GM12892 (cell line): Measurements from ENCODE around the gene FGF6.

ENCODE experiments used
- DNase-seq: peaks from one replicate; pipeline ENCODE4 v3.0.0; 2011; ENCODE audit not compliant: insufficient read length
- FAIRE-seq: peaks from 2 replicates; lab custom pipeline; 2011; peaks lifted over from hg19 to GRCh38; lab: Jason Lieb, UNC
- POLR2A ChIP-seq: IDR thresholded peaks from 2 replicates; pipeline ENCODE4 v1.6.1; 2011; ENCODE audit warnings: low read depth, low read length, control low read depth
- POLR2AphosphoS5 ChIP-seq: IDR thresholded peaks from 2 replicates; pipeline ENCODE4 v1.6.1; 2011; ENCODE audit warnings: low read depth, low read length, control low read depth
- TAF1 ChIP-seq: IDR thresholded peaks from 2 replicates; pipeline ENCODE4 v1.6.1; 2011; ENCODE audit warnings: low read depth, mild to moderate bottlenecking, control low read depth, low read length, borderline replicate concordance

FGF6 gene

GRCh38 chr12:4446335-4446734 lies 720 bp upstream of the FGF6 start:
- TF ChIP-seq TAF1 (no peak), POLR2AphosphoS5 (no peak), POLR2A (no peak)
- FAIRE-seq (no peak), DNase-seq (no peak)

- no peak for FAIRE-seq
- no peak for DNase-seq
- no peak for TF ChIP-seq POLR2AphosphoS5
- no peak for TF ChIP-seq POLR2A
- TF ChIP-seq TAF1 = no peak
Observed at GRCh38 chr12:4444031-4444430, 1.6 kb downstream of the FGF6 start.

GRCh38 chr12:4443616-4444015 lies 2.0 kb downstream of the FGF6 start:
- TF ChIP-seq TAF1 = no peak
- no peak for TF ChIP-seq POLR2A
- no peak for TF ChIP-seq POLR2AphosphoS5
- DNase-seq = no peak
- FAIRE-seq = no peak

- no peak for DNase-seq
- no peak for FAIRE-seq
- TF ChIP-seq POLR2A (no peak), TAF1 (no peak), POLR2AphosphoS5 (no peak)
Observed at GRCh38 chr12:4441355-4442335, 4.0 kb downstream of the FGF6 start.

GRCh38 chr12:4440187-4440941 lies 5.3 kb downstream of the FGF6 start:
- no peak for FAIRE-seq
- TF ChIP-seq TAF1 = no peak
- no peak for TF ChIP-seq POLR2AphosphoS5
- no peak for DNase-seq

GRCh38 chr12:4439736-4440135 lies 5.9 kb downstream of the FGF6 start:
- no peak for TF ChIP-seq POLR2AphosphoS5
- TF ChIP-seq POLR2A = no peak
- no peak for TF ChIP-seq TAF1
- no peak for FAIRE-seq
- no peak for DNase-seq

GRCh38 chr12:4438834-4439596 lies 6.6 kb downstream of the FGF6 start:
- TF ChIP-seq TAF1 = no peak
- no peak for TF ChIP-seq POLR2A
- no peak for TF ChIP-seq POLR2AphosphoS5
- FAIRE-seq (no peak), DNase-seq (no peak)

- no peak for TF ChIP-seq POLR2A
- no peak for FAIRE-seq
- DNase-seq = no peak
Observed at GRCh38 chr12:4435537-4435936, 10.1 kb downstream of the FGF6 start.

GRCh38 chr12:4434706-4435425 lies 10.7 kb downstream of the FGF6 start:
- DNase-seq (no peak), FAIRE-seq (peak; percentile 57)
- no peak for TF ChIP-seq POLR2AphosphoS5
- TF ChIP-seq TAF1 = no peak
- no peak for TF ChIP-seq POLR2A

GRCh38 chr12:4434301-4434700 lies 11.3 kb downstream of the FGF6 start:
- no peak for DNase-seq
- TF ChIP-seq POLR2A (no peak), POLR2AphosphoS5 (no peak), TAF1 (no peak)
- no peak for FAIRE-seq

- DNase-seq = no peak
- FAIRE-seq = no peak
- TF ChIP-seq POLR2AphosphoS5 (no peak), TAF1 (no peak), POLR2A (no peak)
Observed at GRCh38 chr12:4433745-4434058, 11.9 kb downstream of the FGF6 start.
